Neural progenitor cell (in vitro differentiated cells): Measurements from ENCODE around the gene MEG3.

Source experiments
- EZH2 ChIP-seq: fragments of 200-600 bp; sonication (generic); IDR thresholded peaks from 2 replicates; pipeline ENCODE4 v1.6.1; 2017; ENCODE audit warnings: antibody characterized with exemption, mild to moderate bottlenecking, moderate library complexity
- TF ChIP-seq, protein P1 (sequence below): fragments of 200-600 bp; sonication (generic); IDR thresholded peaks from 2 replicates; pipeline ENCODE4 v1.5.1; 2017; ENCODE audit warnings: antibody characterized with exemption, mild to moderate bottlenecking

DNA sequence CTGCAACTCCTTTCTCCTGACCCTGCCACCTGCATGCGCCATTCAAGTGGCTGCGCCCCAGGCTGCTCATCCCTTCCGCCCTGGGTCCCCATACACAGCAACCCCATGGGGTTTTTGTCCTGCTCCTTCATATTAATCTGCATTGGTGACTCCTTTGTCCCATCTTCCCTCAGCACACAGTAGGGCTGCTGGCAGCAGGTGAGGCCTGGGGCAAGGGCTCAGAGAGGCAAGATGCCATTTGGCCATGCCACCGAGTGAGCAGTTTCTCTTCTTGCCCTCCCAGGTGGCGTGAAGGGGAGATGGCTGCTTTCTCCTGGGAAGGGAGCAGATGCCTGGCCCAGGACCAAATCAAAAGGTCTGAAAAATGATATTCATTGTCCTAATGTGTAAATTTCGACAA, 68.5 kb downstream of the MEG3 start:
- no peak for TF ChIP-seq EZH2
- TF ChIP-seq, protein P1, sequence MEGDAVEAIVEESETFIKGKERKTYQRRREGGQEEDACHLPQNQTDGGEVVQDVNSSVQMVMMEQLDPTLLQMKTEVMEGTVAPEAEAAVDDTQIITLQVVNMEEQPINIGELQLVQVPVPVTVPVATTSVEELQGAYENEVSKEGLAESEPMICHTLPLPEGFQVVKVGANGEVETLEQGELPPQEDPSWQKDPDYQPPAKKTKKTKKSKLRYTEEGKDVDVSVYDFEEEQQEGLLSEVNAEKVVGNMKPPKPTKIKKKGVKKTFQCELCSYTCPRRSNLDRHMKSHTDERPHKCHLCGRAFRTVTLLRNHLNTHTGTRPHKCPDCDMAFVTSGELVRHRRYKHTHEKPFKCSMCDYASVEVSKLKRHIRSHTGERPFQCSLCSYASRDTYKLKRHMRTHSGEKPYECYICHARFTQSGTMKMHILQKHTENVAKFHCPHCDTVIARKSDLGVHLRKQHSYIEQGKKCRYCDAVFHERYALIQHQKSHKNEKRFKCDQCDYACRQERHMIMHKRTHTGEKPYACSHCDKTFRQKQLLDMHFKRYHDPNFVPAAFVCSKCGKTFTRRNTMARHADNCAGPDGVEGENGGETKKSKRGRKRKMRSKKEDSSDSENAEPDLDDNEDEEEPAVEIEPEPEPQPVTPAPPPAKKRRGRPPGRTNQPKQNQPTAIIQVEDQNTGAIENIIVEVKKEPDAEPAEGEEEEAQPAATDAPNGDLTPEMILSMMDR, result no peak
